ENCODE data around the gene OR10A2.
"Not testable (repeated sequence)": the region's sequence is repeated elsewhere in the genome, so short reads cannot be mapped to it uniquely, and the experiment has no call there.

Gene OR10A2

GRCh38 chr11:6850526-6850925, 12.3 kb upstream of the OR10A2 start:
- in situ Hi-C loops (cut with HindIII; ENCODE audit: low pct_unique_long_range_greater_than_20kb, low sequenced_read_pairs): no loop called here
- no peak for TF ChIP-seq JUND (IDR thresholded peaks at IDR 0.05; ENCODE audit: low read depth)
- DNase-seq (ENCODE audit: low read depth in 1 of 2, low spot score in 1 of 2): no peak

DNA sequence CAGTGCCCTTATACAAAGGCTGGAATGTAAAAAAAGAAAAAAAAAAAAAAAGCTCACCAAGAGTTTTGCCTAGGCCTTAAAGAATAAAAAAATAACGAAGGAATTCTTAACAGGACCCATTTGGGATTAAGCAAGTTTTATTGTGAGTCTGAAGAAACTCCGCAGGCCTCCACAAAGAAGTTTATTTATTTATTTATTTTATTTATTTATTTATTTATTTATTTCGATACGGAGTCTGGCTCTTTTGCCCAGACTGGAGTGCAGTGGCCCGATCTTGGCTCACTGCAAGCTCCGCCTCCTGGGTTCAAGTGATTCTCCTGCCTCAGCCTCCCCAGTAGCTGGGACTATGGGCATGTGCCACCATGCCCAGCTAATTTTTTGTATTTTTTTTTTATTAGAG, 8.1 kb upstream of the OR10A2 start:
- in situ Hi-C loops (cut with HindIII; ENCODE audit: low pct_unique_long_range_greater_than_20kb, low sequenced_read_pairs): not testable (repeated sequence)

GRCh38 chr11:6855971-6856541, 6.8 kb upstream of the OR10A2 start:
- in situ Hi-C loops (cut with HindIII; ENCODE audit: low pct_unique_long_range_greater_than_20kb, low sequenced_read_pairs): no loop called here
- no peak for TF ChIP-seq JUND (IDR thresholded peaks at IDR 0.05; ENCODE audit: low read depth)
- no peak for DNase-seq (ENCODE audit: low read depth in 1 of 2, low spot score in 1 of 2)

More for the DNA sequence above, 8.1 kb upstream of the OR10A2 start:
- DNase-seq (ENCODE audit: low read depth in 1 of 2, low spot score in 1 of 2): not testable (repeated sequence)

GRCh38 chr11:6856871-6857270, 6.0 kb upstream of the OR10A2 start:
- no peak for DNase-seq (ENCODE audit: low read depth in 1 of 2, low spot score in 1 of 2)
- TF ChIP-seq JUND (IDR thresholded peaks at IDR 0.05; ENCODE audit: low read depth): no peak
- in situ Hi-C loops (cut with HindIII; ENCODE audit: low pct_unique_long_range_greater_than_20kb, low sequenced_read_pairs): no loop called here

DNA sequence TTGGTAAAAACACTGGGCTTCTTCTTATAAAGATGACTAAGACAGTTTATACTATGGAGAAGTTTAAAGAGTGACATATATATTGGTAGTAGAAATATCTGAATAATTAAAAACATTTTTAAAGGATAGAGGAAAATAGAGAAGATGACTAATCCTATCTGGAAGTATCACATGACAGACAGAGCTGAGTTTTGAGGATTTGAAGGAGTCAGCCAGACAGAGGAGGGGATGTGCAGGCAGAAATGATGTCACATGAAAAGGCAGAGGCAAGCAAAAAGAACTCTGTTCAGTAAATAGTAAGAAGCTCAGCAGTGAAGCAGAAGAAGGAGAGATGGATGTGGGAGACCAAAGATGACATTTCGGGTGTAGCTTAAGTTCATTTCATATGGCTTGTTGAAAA, 1.6 kb downstream of the OR10A2 start:
- TF ChIP-seq JUND (IDR thresholded peaks at IDR 0.05; ENCODE audit: low read depth): no peak
- in situ Hi-C loops (cut with HindIII; ENCODE audit: low pct_unique_long_range_greater_than_20kb, low sequenced_read_pairs): no loop called here
- no peak for DNase-seq (ENCODE audit: low read depth in 1 of 2, low spot score in 1 of 2)

- no peak for TF ChIP-seq JUND (IDR thresholded peaks at IDR 0.05; ENCODE audit: low read depth)
- in situ Hi-C loops (cut with HindIII; ENCODE audit: low pct_unique_long_range_greater_than_20kb, low sequenced_read_pairs): no loop called here
- no peak for DNase-seq (ENCODE audit: low read depth in 1 of 2, low spot score in 1 of 2)
Observed at GRCh38 chr11:6871278-6871677, 8.4 kb downstream of the OR10A2 start.

DNA sequence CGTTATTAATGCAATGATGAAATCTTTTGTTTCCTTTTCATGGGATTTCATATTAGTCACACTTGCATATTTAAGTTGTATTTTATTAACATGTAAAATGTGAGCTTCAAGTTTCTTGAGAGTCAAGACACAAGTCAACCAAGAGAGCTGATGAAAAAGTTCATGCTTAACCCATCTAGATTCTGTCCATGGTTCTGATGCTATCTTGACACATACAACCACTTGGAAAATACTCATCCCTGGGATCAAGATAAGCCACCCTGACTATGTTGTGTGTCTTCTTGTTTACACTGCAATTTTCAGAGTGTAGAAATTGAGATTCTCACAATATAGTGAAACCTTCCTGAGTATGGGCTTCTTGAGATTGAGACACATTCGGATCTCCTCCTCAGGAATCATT, 12.9 kb downstream of the OR10A2 start:
- TF ChIP-seq JUND (IDR thresholded peaks at IDR 0.05; ENCODE audit: low read depth): no peak
- no peak for DNase-seq (ENCODE audit: low read depth in 1 of 2, low spot score in 1 of 2)
- in situ Hi-C loops (cut with HindIII; ENCODE audit: low pct_unique_long_range_greater_than_20kb, low sequenced_read_pairs): no loop called here

GRCh38 chr11:6876325-6876724, 13.5 kb downstream of the OR10A2 start, which contains the start of gene OR10A4:
OR10A4 (plus strand) TSS chr11:6876625; CDS start chr11:6876648, 23 bp downstream.
- in situ Hi-C loops (cut with HindIII; ENCODE audit: low pct_unique_long_range_greater_than_20kb, low sequenced_read_pairs): no loop called here
- no peak for DNase-seq (ENCODE audit: low read depth in 1 of 2, low spot score in 1 of 2)
- TF ChIP-seq JUND (IDR thresholded peaks at IDR 0.05; ENCODE audit: low read depth): no peak

- in situ Hi-C loops (cut with HindIII; ENCODE audit: low pct_unique_long_range_greater_than_20kb, low sequenced_read_pairs): no loop called here
- no peak for DNase-seq (ENCODE audit: low read depth in 1 of 2, low spot score in 1 of 2)
- no peak for TF ChIP-seq JUND (IDR thresholded peaks at IDR 0.05; ENCODE audit: low read depth)
Observed at GRCh38 chr11:6876914-6877313, 14.1 kb downstream of the OR10A2 start.

DNA sequence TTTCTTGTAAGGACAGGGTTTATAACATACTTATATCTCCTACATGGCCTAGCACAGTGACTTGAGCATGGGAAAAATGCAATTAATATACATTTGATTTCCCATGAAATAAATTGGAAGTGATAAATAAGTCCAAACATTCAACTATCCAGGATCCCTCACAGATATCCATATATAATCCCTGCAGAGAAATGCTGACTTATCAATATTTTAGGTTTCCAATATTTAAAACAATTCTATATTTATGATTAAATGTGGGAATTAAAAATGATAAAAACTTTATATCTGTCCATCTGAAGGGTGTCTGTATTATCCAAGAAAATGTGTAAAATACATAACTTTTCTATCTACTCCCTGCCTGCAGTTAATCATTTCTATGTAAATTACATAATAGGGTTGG, 19.9 kb downstream of the OR10A2 start:
- in situ Hi-C loops (cut with HindIII; ENCODE audit: low pct_unique_long_range_greater_than_20kb, low sequenced_read_pairs): no loop called here
- DNase-seq (ENCODE audit: low read depth in 1 of 2, low spot score in 1 of 2): no peak
- no peak for TF ChIP-seq JUND (IDR thresholded peaks at IDR 0.05; ENCODE audit: low read depth)

DNA sequence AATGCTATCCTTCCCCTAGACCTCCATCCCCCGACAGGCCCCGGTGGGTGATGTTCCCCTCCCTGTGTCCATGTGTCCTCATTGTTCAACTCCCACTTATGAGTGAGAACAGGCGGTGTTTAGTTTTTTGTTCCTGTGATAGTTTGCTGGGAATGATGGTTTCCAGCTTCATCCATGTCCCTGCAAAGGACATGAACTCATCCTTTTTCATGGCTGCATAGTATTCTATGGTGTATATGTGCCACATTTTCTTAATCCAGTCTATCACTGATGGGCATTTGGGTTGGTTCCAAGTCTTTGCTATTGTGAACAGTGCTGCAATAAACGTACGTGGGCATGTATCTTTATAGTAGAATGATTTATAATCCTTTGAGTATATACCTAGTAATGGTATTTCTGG, 24.9 kb downstream of the OR10A2 start:
- in situ Hi-C loops (cut with HindIII; ENCODE audit: low pct_unique_long_range_greater_than_20kb, low sequenced_read_pairs); DNase-seq (ENCODE audit: low read depth in 1 of 2, low spot score in 1 of 2): not testable (repeated sequence)

DNA sequence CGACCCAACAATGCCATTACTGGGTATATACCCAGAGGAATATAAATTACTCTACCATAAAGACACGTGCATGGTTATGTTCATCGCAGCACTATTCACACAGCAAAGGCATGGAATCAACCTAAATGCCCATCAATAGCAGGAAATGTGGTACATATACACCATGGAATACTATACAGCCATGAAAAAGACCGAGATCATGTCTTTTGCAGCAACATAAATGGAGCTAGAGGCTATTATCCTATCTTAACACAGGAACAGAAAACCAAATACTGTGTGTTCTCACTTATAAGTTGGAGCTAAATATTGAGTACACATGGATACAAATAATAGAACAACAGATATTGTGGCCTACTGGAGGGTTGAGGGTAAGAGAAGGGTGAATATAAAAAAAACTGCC, 26.0 kb downstream of the OR10A2 start:
- in situ Hi-C loops (cut with HindIII; ENCODE audit: low pct_unique_long_range_greater_than_20kb, low sequenced_read_pairs): no loop called here
- TF ChIP-seq JUND (IDR thresholded peaks at IDR 0.05; ENCODE audit: low read depth): no peak
- no peak for DNase-seq (ENCODE audit: low read depth in 1 of 2, low spot score in 1 of 2)

- TF ChIP-seq JUND (IDR thresholded peaks at IDR 0.05; ENCODE audit: low read depth): no peak
- no peak for DNase-seq (ENCODE audit: low read depth in 1 of 2, low spot score in 1 of 2)
- in situ Hi-C loops (cut with HindIII; ENCODE audit: low pct_unique_long_range_greater_than_20kb, low sequenced_read_pairs): no loop called here
Observed at GRCh38 chr11:6889835-6890234, 27.0 kb downstream of the OR10A2 start.

DNA sequence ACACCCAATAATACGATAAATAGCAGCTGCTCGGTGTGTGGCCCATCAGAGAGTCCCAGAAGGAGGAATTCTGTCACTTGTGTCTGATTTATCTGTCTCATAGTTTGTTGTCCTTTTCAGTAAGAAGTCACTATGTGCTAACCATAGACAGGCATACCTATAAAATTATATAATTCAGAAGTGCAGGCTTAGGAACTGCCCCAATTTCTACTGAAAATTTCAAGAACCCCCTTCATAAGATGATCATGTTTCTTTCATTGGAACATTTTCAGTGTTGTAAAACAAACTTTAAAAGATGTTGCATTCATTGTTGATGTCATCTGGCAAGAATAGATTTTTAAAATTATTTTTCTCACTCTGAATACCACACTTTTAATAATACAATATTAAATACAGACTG, 29.5 kb downstream of the OR10A2 start, which contains the start of gene OR2D2:
OR2D2 (minus strand) TSS at position 101 of the 400 bp plus-strand sequence; CDS start at position 101, 0 bp downstream.
- in situ Hi-C loops (cut with HindIII; ENCODE audit: low pct_unique_long_range_greater_than_20kb, low sequenced_read_pairs): no loop called here
- no peak for TF ChIP-seq JUND (IDR thresholded peaks at IDR 0.05; ENCODE audit: low read depth)
- DNase-seq (ENCODE audit: low read depth in 1 of 2, low spot score in 1 of 2): no peak
